ENCODE results near the gene TMOD1.

- no peak for TF ChIP-seq CTCF (IDR thresholded peaks at IDR 0.05; ENCODE audit: low read depth, low read length)
- TF ChIP-seq EZH2phosphoT487 (IDR thresholded peaks at IDR 0.05; ENCODE audit: low read depth), result no peak
These were observed 38.6 kb upstream of the TMOD1 start for GRCh38 chr9:97462914-97463313.

All from OCI-LY3 (cell line).